ENCODE data around the gene PRKAR2B. TPM values are rescaled to one million over a fixed set of nuclear protein-coding genes. Genes with fewer than 3 reads are reported as not detected.

PRKAR2B gene
- total RNA-seq, 2 donors from 2014 or later: 12.4 to 65.7 TPM

DNA sequence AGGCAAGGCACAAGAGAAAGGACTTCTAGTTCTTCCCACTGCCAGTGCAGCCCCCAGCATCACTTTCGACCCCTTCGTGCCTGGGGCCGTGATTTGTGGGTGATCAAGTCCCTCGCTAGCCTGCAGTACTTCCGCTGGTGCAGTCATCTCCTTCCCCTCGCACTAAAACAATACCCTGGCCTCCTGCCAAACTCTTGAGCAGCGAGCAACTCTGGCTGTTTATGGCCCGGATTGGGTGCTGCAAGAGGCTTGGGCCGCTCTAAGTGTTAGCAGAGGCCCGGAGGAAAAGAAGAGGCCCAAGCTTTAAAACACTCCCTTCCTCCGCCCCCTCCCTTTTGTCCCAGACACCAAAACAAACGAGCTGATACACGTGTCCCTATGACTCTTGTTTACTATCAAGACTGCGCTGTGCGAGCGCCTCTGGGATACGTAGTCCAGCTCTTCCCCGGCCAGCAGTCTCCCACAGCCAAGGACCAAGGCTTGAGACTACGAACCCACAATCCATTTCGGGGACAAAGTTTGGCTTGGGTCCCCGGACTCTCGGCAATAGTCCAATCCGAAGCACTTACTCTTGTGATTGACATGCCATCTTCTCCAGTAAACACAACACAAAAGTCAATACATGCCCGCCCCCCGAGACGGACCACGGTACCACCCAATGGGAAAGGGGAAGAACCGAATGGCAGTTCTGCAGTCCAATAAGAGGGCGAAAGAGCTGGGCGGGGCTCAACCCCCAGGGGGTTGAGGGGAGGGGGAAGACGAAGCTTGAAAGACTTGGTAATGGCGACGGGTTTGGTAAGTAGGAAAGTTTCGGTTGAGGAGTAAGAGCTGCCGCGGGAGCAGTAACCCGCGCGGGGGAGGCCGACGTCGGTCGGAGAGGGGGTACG is 124.0 kb downstream of the PRKAR2B start, which contains the start of gene HBP1:
HBP1 (plus strand) TSS at position 771 of the 887 bp plus-strand sequence. CDS start 10,891 bp downstream, outside the sequence.
- no peaks in the 10 kb centered on the region for H3K27me3 ChIP-seq (replicated peaks; ENCODE audit: insufficient read depth)
- H3K9me3 ChIP-seq: no peaks in the 10 kb centered on the region
- peaks cover 3% of the 10 kb centered on the region for H3K4me1 ChIP-seq (replicated peaks)
- under 1% methylated on average over 44 of the region's 44 CpGs for WGBS
- H3K4me3 ChIP-seq: peak within 1 kb of the TSS; percentile 94 to 95
- peak within 1 kb of the TSS; percentile 100 for H3K27ac ChIP-seq
- DNase-seq (ENCODE audit: low spot score): peak; percentile 100
- TF ChIP-seq POLR2A (IDR thresholded peaks at IDR 0.05) (peak; percentile 89), POLR2AphosphoS5 (IDR thresholded peaks at IDR 0.05) (peak; percentile 94)
- TF ChIP-seq, protein P1, sequence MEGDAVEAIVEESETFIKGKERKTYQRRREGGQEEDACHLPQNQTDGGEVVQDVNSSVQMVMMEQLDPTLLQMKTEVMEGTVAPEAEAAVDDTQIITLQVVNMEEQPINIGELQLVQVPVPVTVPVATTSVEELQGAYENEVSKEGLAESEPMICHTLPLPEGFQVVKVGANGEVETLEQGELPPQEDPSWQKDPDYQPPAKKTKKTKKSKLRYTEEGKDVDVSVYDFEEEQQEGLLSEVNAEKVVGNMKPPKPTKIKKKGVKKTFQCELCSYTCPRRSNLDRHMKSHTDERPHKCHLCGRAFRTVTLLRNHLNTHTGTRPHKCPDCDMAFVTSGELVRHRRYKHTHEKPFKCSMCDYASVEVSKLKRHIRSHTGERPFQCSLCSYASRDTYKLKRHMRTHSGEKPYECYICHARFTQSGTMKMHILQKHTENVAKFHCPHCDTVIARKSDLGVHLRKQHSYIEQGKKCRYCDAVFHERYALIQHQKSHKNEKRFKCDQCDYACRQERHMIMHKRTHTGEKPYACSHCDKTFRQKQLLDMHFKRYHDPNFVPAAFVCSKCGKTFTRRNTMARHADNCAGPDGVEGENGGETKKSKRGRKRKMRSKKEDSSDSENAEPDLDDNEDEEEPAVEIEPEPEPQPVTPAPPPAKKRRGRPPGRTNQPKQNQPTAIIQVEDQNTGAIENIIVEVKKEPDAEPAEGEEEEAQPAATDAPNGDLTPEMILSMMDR (IDR thresholded peaks at IDR 0.05): peak in 1 of 4 experiments; percentile 17
- intact Hi-C loops (cut with DNase I): no loop called here
- no peaks in the 10 kb centered on the region for H3K36me3 ChIP-seq

DNA sequence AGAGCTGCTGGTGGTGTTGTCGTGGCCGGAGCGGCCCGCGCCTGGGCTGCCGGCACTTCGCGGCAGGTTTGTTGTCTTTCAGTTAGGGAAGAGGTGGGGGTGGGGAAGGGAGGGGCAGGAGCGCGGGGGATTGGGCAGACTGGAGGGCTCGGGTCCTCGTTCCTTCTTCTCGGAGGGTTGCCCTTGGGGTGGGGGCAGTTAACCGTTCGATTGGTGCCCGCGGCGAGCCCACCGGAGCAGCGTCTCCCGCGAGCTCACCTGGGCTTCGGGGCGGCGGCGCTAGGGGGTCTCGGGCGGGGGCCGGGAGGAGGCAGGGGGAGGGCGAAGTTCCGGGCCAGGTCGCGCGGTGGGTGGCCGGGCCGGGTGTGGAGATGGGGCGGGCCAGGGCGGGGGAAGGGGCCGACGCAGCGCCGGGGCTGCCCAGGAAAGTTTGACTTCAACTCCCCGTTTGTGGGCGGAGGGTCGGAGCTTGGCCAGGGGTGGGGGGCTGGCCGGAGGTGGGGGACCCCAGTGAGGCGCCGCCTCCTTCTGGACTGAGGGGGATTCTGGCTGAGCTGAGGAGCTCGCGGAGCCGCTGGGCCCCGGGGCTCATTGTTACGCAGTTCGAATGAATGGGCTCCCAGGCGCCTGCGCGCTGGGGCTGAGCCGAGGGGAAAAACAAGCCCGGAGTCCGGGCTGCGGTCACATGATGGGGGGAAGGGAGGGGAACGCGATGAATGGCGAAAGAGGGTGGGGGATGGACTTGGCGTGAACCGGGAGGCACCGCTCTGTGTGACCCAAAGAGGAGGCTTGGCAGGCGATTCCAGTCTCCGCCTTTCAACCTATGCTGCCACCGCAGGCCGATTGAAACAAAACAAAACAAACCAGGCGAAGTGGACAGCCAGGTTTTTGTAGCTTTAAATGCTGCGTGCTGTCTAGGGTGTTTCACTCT is 124.9 kb downstream of the PRKAR2B start:
- Histone ChIP-seq H3K9me3 (no peaks in the 10 kb centered on the region), H3K27ac (peak overlapping the region; percentile 100), H3K4me1 (replicated peaks) (peaks cover 3% of the 10 kb centered on the region), H3K27me3 (replicated peaks; ENCODE audit: insufficient read depth) (no peaks in the 10 kb centered on the region), H3K36me3 (no peaks in the 10 kb centered on the region), H3K4me3 (peak overlapping the region; percentile 94 to 95)
- TF ChIP-seq, protein P1 (IDR thresholded peaks at IDR 0.05): peak in 2 of 4 experiments; percentile 28 to 42
- TF ChIP-seq POLR2AphosphoS5 (IDR thresholded peaks at IDR 0.05) (peak; percentile 96), POLR2A (IDR thresholded peaks at IDR 0.05) (peak; percentile 77)
- WGBS: under 1% methylated on average over 60 of the region's 73 CpGs
- peak; percentile 98 for DNase-seq (ENCODE audit: low spot score)
- intact Hi-C loops (cut with DNase I): no loop called here

DNA sequence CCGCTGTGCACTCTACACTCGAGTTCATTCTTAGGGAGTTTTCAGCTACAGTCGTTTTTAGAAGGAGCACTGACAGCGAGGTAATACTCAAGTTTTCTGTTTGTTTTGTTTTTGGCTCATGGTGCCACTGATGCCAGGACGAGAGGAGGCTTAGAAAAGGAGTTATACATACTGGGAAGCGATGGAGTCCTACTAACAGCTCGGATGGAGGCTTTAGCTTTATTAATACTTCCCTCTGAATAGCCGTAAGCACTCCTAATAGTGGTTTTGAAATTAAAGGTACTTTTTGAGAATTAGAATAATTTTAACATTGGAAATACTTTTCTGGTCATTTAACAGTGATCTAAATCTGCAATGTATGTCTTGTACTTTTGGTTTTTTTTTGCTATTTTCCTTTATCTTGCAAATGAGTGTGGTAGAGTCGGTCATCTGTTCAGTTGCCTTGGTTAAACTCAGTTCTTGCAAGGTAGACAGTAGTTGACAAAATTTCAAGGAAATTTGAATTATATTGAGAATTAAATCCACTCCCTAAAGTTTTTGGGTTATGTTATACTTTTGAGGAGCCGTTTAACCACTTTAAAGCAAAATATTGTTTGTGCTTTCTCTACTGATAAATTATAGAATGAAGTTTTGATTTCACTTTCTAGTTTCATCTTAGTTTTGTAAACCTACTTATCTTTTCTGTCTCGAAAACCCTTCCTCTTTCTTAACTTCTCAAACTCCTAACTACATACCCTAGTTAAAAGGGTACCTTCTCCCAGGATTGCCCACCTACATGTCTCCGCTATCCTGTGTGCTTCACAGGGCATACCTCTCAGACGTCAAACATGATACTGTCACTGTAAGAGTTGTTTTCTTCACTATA is 125.8 kb downstream of the PRKAR2B start:
- intact Hi-C loops (cut with DNase I): no loop called here
- no peak for DNase-seq (ENCODE audit: low spot score)
- 11% methylated on average over 13 of the region's 13 CpGs for WGBS
- Histone ChIP-seq H3K36me3 (no peaks in the 10 kb centered on the region), H3K4me3 (peak overlapping the region; percentile 94 to 95), H3K9me3 (no peaks in the 10 kb centered on the region), H3K27me3 (replicated peaks; ENCODE audit: insufficient read depth) (no peaks in the 10 kb centered on the region), H3K27ac (peak overlapping the region; percentile 100), H3K4me1 (replicated peaks) (peaks cover 3% of the 10 kb centered on the region)
- TF ChIP-seq, protein P1 (IDR thresholded peaks at IDR 0.05): no peak
- no peak for TF ChIP-seq POLR2A (IDR thresholded peaks at IDR 0.05)

DNA sequence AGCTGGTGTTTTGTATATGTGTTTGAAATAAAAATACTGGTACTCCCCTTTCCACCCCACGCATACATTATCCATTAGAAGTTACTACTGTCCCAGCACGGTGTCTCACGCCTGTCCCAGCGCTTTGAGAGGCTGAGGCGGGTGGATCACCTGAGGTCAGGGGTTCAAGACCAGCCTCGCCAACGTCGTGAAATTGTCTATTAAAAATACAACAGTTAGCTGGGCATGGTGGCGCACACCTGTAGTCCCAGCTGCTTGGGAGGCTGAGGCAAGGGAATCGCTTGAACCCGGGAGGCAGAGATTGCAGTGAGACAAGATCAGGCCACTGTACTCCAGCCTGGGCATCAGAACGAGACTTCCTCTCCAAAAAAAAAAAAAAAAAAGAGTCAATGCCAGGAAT is 127.0 kb downstream of the PRKAR2B start:
- peak overlapping the region in 1 of 2 donors; percentile 5 for H3K27ac ChIP-seq
- no peaks in the 10 kb centered on the region for H3K36me3 ChIP-seq
- WGBS: 91% methylated on average over 12 of the region's 12 CpGs
- no peaks in the 10 kb centered on the region for H3K9me3 ChIP-seq
- no peaks in the 10 kb centered on the region for H3K27me3 ChIP-seq (replicated peaks; ENCODE audit: insufficient read depth)
- DNase-seq (ENCODE audit: low spot score): no peak
- TF ChIP-seq POLR2AphosphoS5 (IDR thresholded peaks at IDR 0.05) (no peak), POLR2A (IDR thresholded peaks at IDR 0.05) (no peak)
- TF ChIP-seq, protein P1 (IDR thresholded peaks at IDR 0.05): no peak
- H3K4me3 ChIP-seq: no peak overlapping the region
- intact Hi-C loops (cut with DNase I): no loop called here
- peaks cover 3% of the 10 kb centered on the region for H3K4me1 ChIP-seq (replicated peaks)

Measured in prostate gland (tissue), 2 donors.